ENCODE measurements around the gene USP13.
A peak's percentile ranks its signal among the peaks of the same experiment; 100 is the strongest.

Gene USP13, protein sequence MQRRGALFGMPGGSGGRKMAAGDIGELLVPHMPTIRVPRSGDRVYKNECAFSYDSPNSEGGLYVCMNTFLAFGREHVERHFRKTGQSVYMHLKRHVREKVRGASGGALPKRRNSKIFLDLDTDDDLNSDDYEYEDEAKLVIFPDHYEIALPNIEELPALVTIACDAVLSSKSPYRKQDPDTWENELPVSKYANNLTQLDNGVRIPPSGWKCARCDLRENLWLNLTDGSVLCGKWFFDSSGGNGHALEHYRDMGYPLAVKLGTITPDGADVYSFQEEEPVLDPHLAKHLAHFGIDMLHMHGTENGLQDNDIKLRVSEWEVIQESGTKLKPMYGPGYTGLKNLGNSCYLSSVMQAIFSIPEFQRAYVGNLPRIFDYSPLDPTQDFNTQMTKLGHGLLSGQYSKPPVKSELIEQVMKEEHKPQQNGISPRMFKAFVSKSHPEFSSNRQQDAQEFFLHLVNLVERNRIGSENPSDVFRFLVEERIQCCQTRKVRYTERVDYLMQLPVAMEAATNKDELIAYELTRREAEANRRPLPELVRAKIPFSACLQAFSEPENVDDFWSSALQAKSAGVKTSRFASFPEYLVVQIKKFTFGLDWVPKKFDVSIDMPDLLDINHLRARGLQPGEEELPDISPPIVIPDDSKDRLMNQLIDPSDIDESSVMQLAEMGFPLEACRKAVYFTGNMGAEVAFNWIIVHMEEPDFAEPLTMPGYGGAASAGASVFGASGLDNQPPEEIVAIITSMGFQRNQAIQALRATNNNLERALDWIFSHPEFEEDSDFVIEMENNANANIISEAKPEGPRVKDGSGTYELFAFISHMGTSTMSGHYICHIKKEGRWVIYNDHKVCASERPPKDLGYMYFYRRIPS

DNA sequence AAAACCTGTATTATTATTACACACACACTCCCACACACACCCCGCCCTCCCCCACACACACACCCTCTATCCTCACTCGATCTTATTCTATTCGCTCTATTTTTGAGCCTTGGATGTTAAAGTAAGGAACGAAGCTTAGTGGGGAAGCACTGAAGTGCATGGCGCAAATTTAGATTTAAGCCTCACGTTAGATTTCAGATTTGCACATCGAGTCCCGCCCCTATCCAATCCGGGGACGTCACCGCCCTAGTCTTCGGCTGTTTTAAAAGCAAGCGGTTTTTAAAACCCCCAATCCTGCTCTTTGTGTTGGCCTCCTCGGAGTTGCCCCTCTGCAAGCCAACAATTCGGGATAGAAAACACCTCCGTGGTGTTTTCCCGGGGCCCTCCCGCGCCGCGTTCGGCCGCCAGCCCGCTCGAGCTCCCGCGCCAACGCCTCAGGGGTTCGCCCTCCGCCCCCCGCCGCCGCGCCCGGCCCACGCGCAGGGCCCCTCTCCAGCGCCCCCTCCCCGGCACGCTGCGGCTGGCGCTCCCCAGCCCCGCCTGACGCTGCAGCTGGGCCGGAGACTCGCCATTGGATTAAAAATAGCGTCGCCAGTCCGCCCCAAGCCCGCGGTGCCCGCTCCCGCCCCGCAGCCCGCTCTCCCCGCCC is at the start of gene USP13:
Gene USP13, plus strand, starts transcription at position 594 of the 649 bp plus-strand sequence. CDS start 186 bp downstream, outside the sequence.
- H3K4me3 ChIP-seq (ENCODE audit: low read depth, low read length) = peak within 1 kb of the TSS; percentile 98
- TF ChIP-seq, protein P1, sequence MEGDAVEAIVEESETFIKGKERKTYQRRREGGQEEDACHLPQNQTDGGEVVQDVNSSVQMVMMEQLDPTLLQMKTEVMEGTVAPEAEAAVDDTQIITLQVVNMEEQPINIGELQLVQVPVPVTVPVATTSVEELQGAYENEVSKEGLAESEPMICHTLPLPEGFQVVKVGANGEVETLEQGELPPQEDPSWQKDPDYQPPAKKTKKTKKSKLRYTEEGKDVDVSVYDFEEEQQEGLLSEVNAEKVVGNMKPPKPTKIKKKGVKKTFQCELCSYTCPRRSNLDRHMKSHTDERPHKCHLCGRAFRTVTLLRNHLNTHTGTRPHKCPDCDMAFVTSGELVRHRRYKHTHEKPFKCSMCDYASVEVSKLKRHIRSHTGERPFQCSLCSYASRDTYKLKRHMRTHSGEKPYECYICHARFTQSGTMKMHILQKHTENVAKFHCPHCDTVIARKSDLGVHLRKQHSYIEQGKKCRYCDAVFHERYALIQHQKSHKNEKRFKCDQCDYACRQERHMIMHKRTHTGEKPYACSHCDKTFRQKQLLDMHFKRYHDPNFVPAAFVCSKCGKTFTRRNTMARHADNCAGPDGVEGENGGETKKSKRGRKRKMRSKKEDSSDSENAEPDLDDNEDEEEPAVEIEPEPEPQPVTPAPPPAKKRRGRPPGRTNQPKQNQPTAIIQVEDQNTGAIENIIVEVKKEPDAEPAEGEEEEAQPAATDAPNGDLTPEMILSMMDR (IDR thresholded peaks at IDR 0.05; ENCODE audit: borderline replicate concordance, insufficient read depth, low read depth, low read length) = 0 out of 2 replicates have a peak, but pooled peaks have one; percentile 14

DNA sequence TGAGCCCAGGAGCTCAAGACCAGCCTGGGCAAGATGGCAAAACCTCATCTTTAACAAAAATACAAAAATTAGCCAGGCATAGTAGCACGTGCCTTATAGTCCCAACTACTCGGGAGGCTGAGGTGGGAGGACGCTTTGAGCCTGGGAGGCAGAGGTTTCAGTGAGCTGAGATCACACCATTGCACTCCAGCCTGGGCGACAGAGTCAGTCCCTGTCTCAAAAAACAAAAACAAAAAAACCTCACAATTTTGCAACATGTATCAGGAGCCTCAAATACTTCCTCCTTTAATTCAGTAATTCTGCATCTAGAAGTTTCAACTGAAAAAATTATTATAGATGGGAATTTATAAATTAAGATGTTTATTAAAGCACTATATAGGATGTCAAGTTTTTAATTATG is 49.5 kb upstream of the USP13 start:
- no peak overlapping the region for H3K4me3 ChIP-seq (ENCODE audit: low read depth, low read length)
- TF ChIP-seq, protein P1 (IDR thresholded peaks at IDR 0.05; ENCODE audit: borderline replicate concordance, insufficient read depth, low read depth, low read length) = no peak

DNA sequence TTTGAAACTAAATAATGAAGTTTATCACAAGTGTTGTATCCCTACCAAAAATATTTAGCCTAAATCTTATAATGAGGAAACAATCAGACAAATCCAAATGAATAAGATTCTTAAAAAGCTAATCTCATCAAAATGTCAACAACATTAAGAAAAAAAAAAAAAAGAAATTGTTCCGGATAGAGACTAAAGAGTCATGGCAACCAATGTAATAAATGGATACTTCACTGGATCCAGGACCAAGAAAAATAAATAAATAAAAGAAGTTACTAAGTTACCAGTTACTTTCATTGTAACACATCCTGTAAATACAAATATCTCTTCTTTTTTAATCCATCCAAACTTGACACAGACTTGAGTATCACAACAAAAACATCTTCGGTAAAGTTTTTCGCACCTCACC is 49.0 kb upstream of the USP13 start:
- peak overlapping the region; percentile 77 for H3K4me3 ChIP-seq (ENCODE audit: low read depth, low read length)
- TF ChIP-seq, protein P1 (IDR thresholded peaks at IDR 0.05; ENCODE audit: borderline replicate concordance, insufficient read depth, low read depth, low read length) = no peak

DNA sequence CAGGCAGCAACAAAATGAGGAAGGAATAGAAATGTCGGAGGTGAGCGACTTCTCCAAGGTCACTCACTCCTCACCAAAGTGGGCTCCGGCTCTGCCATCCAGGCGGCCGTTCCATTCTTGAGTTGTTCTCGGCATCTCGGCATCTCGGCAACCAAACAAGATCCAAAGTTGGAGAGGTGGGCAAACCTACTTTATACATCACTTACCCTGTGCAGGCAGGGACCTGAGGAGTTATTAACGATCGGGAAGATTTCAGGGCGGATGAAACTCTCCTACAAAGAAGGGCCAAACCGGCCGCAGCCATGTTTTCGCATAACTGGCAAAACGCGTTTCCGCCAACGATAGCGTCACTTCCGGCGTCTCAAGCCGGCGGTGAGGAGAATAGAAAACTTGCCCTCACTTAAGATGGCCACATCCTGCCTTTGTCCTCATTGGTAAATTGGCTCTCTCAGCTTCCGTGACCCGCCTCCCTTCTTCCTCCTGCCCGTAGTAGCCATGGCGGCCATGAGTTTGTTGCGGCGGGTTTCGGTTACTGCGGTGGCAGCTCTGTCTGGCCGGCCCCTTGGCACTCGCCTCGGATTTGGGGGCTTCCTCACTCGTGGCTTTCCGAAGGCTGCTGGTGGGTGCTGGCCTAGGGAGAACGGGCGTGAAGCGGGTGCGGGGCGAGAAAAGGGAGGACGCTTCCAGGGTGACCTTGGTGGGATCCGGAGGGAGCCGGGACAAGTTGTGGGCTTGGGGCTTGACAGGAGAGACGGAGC is 48.3 kb upstream of the USP13 start, which contains the start of the genes MRPL47 and NDUFB5:
Gene MRPL47, minus strand, starts transcription at position 318 of the 758 bp plus-strand sequence. Its CDS starts 14 bp downstream, at position 304.
Gene NDUFB5, plus strand, starts transcription at position 474 of the 758 bp plus-strand sequence. Its CDS starts 22 bp downstream, at position 496.
- peak within 1 kb of the TSS; percentile 77 for H3K4me3 ChIP-seq (ENCODE audit: low read depth, low read length)
- TF ChIP-seq, protein P1 (IDR thresholded peaks at IDR 0.05; ENCODE audit: borderline replicate concordance, insufficient read depth, low read depth, low read length) = no peak

DNA sequence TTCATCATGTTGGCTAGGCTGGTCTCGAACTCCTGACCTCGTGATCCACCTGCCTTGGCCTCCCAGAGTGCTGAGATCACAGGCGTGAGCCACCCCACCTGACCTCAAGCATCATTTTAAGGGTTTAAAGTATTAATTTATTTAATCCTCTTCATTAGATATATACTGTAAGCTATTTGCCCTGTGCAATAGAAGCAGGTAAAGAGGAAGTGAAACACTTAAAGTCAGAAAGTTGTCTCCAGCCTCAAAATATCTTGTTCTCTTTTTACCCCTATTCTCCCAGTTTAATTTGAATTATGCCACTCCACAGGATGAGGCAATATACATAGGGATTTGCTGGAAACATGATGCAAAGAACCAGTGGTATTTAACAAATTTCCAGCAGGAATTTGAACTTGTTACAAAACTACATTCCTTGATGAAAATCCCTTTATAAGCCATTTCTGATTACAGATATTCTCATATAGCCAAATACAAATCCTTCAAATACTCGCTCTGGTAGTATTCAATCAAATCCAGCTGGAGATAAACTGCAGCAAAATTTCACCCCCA is 46.2 kb upstream of the USP13 start:
- no peak overlapping the region for H3K4me3 ChIP-seq (ENCODE audit: low read depth, low read length)

More for the DNA sequence above, 46.2 kb upstream of the USP13 start:
- TF ChIP-seq, protein P1 (IDR thresholded peaks at IDR 0.05; ENCODE audit: borderline replicate concordance, insufficient read depth, low read depth, low read length) = no peak
